HG03025 (cell line): ENCODE measurements around the gene PCSK6.
"Not testable (repeated sequence)": the region's sequence is repeated elsewhere in the genome, so short reads cannot be mapped to it uniquely, and the experiment has no call there.

Experiments used
- ATAC-seq: cut with Tn5 transposase; IDR thresholded peaks from one replicate; pipeline ENCODE4 v1.9.1; 2021; ENCODE audit warnings: mild to moderate bottlenecking, moderate library complexity; ENCODE audit not compliant: unreplicated experiment, low FRiP score

The PCSK6 gene

GRCh38 chr15:101409621-101410020 is 79.9 kb downstream of the PCSK6 start:
- no peak for ATAC-seq

GRCh38 chr15:101407966-101408775 is 81.3 kb downstream of the PCSK6 start:
- no peak for ATAC-seq

- peak; percentile 99 for ATAC-seq
Observed at GRCh38 chr15:101407439-101407838, 82.1 kb downstream of the PCSK6 start.

GRCh38 chr15:101406526-101407195 is 82.8 kb downstream of the PCSK6 start:
- ATAC-seq: no peak

- ATAC-seq: no peak
Observed at GRCh38 chr15:101406036-101406435, 83.5 kb downstream of the PCSK6 start.

- ATAC-seq: no peak
Observed at GRCh38 chr15:101404245-101404644, 85.3 kb downstream of the PCSK6 start.

- ATAC-seq: not testable (repeated sequence)
Observed at GRCh38 chr15:101402883-101403282, 86.6 kb downstream of the PCSK6 start.

- no peak for ATAC-seq
Observed at GRCh38 chr15:101401286-101401685, 88.2 kb downstream of the PCSK6 start.

- no peak for ATAC-seq
Observed at GRCh38 chr15:101399431-101399830, 90.1 kb downstream of the PCSK6 start.

GRCh38 chr15:101398247-101398646 is 91.3 kb downstream of the PCSK6 start:
- no peak for ATAC-seq

- no peak for ATAC-seq
Observed at GRCh38 chr15:101397521-101398003, 91.9 kb downstream of the PCSK6 start.

GRCh38 chr15:101396484-101397261 is 92.8 kb downstream of the PCSK6 start:
- no peak for ATAC-seq

GRCh38 chr15:101394654-101395053 is 94.9 kb downstream of the PCSK6 start:
- ATAC-seq: no peak

GRCh38 chr15:101394056-101394630 is 95.4 kb downstream of the PCSK6 start:
- no peak for ATAC-seq

GRCh38 chr15:101393172-101393571 is 96.3 kb downstream of the PCSK6 start:
- ATAC-seq: no peak

GRCh38 chr15:101391981-101392640 is 97.4 kb downstream of the PCSK6 start:
- no peak for ATAC-seq

GRCh38 chr15:101391431-101391830 is 98.1 kb downstream of the PCSK6 start:
- no peak for ATAC-seq

- no peak for ATAC-seq
Observed at GRCh38 chr15:101390462-101390861, 99.0 kb downstream of the PCSK6 start.

- ATAC-seq: no peak
Observed at GRCh38 chr15:101390060-101390459, 99.4 kb downstream of the PCSK6 start.

- no peak for ATAC-seq
Observed at GRCh38 chr15:101389362-101389761, 100.1 kb downstream of the PCSK6 start.
